CD4-positive, alpha-beta T cell treated with Interleukin-4 for 1 hour (primary cell): ENCODE results near the gene LIN28B.
"Not testable (repeated sequence)": the region's sequence is repeated elsewhere in the genome, so short reads cannot be mapped to it uniquely, and the experiment has no call there.

Source experiments
- DNase-seq, 2 donors: peaks; one replicate each; pipeline ENCODE4 v3.0.0-alpha.2; 2020 to 2022

LIN28B gene

GRCh38 chr6:104957301-104958177, 632 bp downstream of the LIN28B start:
- DNase-seq, result no peak

GRCh38 chr6:104958178-104959025, 1.5 kb downstream of the LIN28B start:
- DNase-seq, result no peak

- no peak for DNase-seq
Observed at GRCh38 chr6:104959026-104959858, 2.3 kb downstream of the LIN28B start.

GRCh38 chr6:104969108-104969507, 12.2 kb downstream of the LIN28B start:
- no peak for DNase-seq

GRCh38 chr6:104969785-104970581, 13.1 kb downstream of the LIN28B start:
- DNase-seq, result no peak

- DNase-seq, result no peak
Observed at GRCh38 chr6:104973404-104973803, 16.5 kb downstream of the LIN28B start.

GRCh38 chr6:104983296-104983695, 26.4 kb downstream of the LIN28B start:
- no peak for DNase-seq

GRCh38 chr6:104983776-104984175, 26.9 kb downstream of the LIN28B start:
- DNase-seq, result no peak

GRCh38 chr6:104984831-104985230, 27.9 kb downstream of the LIN28B start:
- DNase-seq, result no peak

- DNase-seq, result not testable (repeated sequence)
Observed at GRCh38 chr6:104985875-104986274, 29.0 kb downstream of the LIN28B start.

GRCh38 chr6:104986625-104987024, 29.7 kb downstream of the LIN28B start:
- no peak for DNase-seq

- DNase-seq, result no peak
Observed at GRCh38 chr6:104987218-104987617, 30.3 kb downstream of the LIN28B start.

- no peak for DNase-seq
Observed at GRCh38 chr6:104990085-104990484, 33.2 kb downstream of the LIN28B start.

- not testable (repeated sequence) for DNase-seq
Observed at GRCh38 chr6:104991062-104991461, 34.2 kb downstream of the LIN28B start.

GRCh38 chr6:104993576-104993975, 36.7 kb downstream of the LIN28B start:
- DNase-seq, result not testable (repeated sequence)

- no peak for DNase-seq
Observed at GRCh38 chr6:104995989-104996617, 39.2 kb downstream of the LIN28B start.

- no peak for DNase-seq
Observed at GRCh38 chr6:105001063-105001462, 44.2 kb downstream of the LIN28B start.

GRCh38 chr6:105001906-105002305, 45.0 kb downstream of the LIN28B start:
- no peak for DNase-seq

- no peak for DNase-seq
Observed at GRCh38 chr6:105005451-105005850, 48.5 kb downstream of the LIN28B start.

- not testable (repeated sequence) for DNase-seq
Observed at GRCh38 chr6:105013459-105013858, 56.6 kb downstream of the LIN28B start.

GRCh38 chr6:105014448-105014847, 57.5 kb downstream of the LIN28B start:
- DNase-seq, result no peak

GRCh38 chr6:105014954-105015353, 58.0 kb downstream of the LIN28B start:
- no peak for DNase-seq
